ENCODE measurements around the gene LEPR.

GRCh38 chr1:65388908-65389695 lies 31.4 kb upstream of the LEPR start:
- TF ChIP-seq CTCF (IDR thresholded peaks at IDR 0.05; ENCODE audit: low read depth, low read length, missing input control) (no peak), EGR1 (IDR thresholded peaks at IDR 0.05; ENCODE audit: low read depth in 2 of 2) (no peak)

Data from liver (tissue), 3 donors.